HG02623 (cell line): ENCODE measurements around the gene TK2.

ENCODE experiments used
- ATAC-seq: cut with Tn5 transposase; IDR thresholded peaks from one replicate; pipeline ENCODE4 v1.9.1; 2021; ENCODE audit warnings: moderate library complexity; ENCODE audit not compliant: unreplicated experiment

Gene TK2

DNA sequence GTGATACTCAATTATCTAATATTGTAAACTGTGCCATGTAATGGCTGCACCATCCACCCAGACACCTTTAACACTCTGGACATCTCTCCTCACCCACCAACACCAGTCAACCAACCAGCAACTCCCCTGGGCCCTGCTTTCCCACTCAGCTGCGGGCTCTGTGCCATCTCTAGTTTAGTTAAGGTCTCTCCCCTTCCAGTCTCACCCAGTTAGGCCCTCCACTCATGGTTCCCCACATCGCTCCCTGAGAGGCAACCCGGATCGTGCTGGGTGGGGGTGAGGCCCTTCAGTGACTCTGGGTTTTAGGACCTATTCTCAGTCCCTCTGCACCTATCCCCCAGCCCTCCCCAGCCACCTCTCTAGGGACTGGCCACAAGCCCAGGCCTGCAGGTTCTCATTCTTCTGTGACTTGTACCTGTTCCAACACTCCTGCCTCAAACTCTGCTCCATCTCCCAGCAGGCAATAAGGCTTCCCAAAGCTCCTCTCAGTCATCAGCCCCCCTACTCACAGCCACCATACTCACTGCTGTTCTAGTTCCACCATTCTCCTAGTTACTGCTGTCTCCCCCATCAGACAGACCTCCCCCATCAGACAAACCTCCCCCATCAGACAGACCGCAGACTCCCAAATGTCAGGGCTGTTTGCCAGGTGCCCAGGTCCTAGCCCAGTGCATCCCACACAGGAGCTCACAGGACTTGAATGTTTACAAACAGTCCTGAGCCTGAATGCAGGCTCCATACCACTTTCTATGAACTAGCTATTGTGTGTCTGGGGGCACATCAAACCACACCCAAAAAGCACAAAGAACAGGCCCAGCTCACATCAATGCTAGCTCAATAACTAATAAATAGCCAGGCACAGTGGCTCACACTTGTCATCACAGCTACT, 2.6 kb downstream of the TK2 start:
- no peak for ATAC-seq

DNA sequence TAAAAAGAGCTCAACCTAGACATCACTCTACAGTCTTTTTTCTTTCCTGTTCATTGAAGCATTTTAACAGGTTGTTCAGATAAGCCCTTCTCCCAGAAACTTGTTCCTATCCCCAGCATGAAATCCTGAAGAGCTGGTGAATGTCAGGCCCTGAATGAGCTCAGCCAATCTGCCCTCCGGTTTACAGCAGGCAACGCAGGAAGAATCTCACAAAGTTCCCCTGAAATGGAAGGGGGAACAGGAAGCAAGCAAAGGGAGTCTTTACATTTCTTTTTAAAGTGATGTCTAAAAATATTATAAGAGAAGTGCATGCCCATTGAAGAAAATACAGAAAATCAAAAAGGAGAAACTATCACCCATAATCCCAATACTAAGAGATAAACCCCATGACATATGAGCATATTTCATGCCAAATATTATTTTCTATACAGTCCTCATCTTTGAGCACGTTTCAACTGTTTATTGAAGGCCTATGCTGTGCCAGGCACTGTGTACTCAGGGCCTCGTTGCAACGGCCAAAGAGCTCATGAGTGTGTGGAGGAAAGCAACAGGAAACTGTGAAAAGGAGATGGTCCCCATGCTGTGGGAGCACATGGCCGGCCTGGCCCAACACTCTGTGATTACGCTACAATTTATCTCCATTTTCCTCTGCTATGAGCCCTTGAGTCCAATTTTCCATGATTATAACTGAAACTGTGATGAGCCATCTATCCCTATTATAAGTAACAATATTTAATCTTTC, 5.7 kb downstream of the TK2 start:
- ATAC-seq = no peak

DNA sequence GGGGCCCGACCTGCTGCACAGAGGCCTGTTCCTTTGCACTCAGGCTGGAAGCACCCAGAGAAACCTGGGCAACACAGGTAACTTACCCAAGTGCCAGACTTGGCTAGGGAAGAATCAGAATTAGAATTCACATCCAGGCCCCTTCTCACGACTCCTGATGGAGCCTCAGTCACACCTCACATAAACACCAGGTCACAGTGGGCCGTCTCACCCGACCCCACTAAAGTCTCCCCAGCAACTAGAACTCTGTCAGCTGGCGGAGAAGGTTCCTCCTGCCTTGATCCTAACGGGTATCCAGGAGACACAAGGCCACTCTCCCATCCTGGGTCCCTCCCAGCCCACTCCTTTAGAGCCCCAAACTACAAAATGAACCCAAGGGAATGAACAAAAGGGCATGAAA, 6.4 kb downstream of the TK2 start:
- ATAC-seq = no peak

DNA sequence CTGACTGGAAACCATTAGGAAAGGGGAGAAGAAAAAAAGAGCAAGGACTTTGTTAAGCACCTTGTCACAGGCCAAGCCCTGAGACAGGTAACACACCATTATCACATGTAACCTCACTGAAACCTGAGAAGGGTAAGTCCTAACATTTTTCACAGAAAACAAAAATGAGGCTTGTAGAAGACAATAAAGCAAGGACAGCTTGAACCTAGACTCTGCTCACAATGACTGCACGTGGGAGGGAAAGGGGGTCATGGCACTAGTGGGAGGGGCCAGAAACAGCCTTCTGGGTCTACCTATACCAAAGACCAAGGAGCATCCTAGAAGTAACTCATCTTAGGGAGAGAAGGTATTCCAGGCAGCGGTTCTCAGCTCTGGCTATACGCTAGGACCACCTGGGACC, 7.5 kb downstream of the TK2 start:
- ATAC-seq = no peak

DNA sequence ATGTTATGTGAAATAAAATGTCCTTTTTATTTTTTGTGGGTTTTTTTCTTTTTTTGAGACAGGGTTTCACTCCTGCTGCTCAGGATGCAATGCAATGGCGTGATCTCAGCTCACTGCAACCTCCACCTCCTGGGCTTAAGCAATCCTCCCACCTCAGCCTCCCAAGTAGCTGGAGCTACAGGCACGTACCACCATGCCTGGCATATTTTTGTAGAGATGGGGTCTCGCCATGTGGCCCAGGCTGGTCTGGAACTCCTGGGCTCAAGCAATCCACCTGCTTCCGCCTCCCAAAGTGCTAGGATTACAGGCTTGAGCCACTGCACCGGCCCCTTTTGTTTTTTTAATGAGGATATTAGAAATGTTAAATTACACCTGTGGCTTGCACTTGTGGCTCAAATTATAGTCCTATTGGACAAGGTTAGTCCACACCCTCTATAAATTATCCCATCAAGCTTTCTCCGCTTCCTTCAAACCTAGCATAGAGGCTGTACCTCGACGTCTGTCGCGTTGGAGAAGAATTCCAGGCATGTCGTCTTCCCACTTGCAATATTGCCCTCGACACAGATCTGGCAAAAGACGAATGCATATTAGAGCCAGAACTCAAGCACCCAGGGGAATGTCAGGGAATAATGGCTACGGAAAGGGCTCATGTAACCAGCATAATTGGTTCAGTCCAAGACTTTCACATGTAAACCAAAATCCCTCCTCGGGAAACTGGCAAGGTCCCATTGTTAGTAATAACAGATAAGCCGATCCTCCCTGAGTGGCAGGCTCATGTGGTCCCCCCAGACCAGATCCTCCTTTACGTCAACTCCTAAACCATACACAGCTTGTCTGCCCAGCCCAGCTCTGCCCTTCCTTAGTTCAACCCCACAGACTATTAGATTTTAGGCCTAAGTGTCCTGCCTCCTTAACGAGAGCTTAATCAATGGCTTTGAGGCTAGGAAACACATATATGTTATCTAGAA, 8.2 kb downstream of the TK2 start:
- no peak for ATAC-seq

DNA sequence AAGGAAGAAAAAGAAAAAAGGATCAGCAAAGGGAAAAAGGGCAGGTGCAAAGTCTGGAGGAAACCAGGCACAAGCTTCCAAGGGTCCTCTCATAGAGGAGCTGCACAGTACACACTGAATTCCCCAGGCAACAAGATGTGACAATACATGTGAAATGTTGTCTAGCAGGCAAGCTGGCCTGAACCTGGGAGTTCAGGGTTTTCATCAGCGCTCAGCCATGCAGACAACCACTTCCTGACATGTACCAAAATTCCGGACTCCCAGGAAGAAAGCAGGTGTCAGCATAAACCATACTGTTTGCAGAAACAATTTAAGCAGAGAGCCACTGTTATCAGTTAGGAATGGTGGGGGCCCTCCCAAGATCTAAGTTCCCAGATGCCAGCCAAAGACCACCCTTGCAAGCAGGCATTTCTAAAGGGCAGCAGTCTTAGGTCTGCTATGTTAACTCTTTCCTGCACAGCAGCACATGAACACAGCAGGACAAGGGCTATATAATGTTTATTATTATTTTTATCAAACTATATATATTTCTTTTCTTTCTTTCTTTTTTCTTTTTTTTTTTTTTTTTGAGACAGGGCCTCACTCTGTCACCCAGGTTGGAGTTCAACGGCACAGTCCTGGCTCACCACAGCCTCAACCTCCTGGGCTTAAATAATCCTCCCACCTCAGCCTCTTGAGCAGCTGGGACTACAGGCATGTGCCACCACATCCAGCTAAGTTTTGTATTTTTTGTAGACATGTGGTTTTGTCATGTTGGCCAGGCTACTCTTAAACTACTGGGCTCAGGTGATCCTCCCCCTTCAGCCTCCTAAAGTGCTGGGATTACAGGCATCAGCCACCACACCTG, 10.1 kb downstream of the TK2 start:
- peak; percentile 79 for ATAC-seq

DNA sequence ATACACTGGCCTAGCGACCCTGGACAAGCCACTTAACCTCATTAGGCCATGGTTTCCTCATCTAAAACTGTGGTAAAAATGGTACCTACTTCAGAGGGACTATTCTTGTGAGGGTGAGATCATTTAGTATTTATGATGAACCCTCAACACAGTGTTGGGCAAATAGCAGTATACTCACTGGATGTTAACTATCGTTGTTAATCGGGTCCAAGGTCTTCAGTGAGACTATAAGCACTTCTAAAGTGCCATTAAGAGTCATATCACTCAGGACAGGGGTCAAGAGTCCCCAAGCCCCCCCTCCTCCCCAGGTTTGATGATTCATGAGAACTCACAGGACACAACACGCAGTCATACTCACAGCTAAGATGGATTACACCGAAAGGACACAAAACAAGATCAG, 11.0 kb downstream of the TK2 start:
- no peak for ATAC-seq

DNA sequence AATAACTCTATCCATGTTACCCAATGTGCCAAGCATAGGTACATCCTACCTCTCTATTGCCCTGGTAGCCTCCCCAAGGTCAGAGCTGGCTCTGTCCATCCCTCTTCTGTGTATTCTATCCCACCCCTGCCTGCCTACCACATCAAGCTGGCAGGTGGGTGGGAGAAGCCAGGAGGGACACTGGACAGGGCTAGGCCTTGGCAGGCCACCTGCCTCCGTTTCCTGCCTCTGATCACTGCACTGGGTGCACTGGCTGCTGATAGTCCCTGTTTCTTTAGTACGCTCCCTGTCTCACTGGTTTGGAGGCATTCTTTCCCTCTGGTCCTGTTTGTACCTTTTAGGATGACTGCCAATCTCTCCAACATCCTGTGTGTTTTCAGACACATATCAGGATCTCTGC, 12.7 kb downstream of the TK2 start:
- ATAC-seq = no peak

DNA sequence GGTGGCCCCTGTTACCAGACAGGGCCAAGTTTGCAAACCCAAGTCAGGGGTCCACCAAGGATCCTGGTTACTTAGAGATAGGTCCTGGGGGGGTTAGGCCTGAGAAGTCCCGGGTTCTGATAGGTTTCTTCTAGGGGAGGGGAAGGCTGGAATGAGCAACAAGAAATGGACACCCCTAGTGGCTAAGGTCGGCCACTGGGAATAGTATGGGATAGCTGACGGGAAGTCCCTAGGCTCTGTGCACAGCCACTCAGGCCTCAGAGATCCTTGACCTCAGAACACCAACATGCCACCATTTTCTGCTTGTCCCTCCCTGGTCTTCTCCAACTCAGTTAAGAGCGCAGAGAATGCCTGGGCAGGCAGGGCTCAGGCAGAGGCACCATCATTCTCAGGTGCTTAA, 13.4 kb downstream of the TK2 start:
- no peak for ATAC-seq

DNA sequence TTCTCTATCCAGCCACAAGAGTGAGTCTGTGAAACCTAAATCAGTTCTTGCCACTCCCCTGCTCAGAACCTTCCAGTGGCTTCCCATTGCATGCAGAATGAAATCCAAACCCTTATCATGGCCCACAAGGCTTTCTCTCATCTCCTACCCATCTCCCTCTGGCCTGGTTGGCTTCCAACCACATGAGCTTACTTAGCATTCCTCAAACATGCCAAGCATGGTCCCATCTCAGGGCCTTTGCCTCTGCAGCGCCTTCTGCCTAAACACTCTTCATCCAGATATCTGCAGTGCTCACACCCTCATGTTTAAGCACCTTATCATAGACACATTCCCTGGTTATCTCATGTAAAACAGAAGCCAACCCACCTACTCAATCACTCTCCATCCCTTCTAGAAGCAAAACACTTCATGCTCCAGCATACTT, 15.5 kb downstream of the TK2 start:
- ATAC-seq = no peak

DNA sequence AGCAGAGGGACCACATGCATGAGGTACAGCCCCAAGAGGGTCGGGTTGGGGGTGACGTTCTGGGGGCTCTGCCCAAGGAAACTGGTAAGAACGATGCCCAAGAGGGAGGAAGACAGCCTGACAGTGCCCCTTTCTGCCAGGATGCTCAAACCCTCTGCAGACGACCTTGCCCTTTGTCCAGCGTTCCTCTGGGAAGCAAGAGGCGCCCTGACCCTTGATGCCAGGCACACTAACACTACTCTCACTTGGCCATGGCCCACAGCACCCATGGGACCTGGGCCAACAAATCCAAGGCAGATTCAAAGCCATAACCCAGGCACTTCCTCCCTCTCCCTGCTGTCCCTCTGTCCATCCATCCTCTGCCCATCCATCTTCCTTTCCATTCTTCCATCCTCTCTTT, 20.4 kb downstream of the TK2 start:
- no peak for ATAC-seq

DNA sequence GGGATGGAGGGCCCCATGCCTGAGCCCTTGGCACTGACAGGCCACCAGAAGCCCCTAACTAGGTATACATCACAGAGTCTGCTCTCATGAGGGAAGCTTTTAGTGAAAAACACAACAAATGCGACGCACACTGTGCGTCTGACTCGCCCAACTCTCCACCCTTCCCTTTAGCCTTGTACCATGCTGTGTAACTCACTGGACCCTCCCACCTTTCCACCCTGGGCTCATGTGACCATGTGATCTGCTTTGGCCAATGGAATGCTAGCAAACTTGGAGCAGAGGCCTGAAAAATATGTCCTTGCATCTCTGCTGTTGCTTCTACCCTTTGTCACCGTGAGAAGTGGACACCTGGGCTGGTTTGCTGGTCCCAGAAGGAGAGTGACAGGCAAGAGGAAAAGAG, 21.6 kb downstream of the TK2 start:
- no peak for ATAC-seq

DNA sequence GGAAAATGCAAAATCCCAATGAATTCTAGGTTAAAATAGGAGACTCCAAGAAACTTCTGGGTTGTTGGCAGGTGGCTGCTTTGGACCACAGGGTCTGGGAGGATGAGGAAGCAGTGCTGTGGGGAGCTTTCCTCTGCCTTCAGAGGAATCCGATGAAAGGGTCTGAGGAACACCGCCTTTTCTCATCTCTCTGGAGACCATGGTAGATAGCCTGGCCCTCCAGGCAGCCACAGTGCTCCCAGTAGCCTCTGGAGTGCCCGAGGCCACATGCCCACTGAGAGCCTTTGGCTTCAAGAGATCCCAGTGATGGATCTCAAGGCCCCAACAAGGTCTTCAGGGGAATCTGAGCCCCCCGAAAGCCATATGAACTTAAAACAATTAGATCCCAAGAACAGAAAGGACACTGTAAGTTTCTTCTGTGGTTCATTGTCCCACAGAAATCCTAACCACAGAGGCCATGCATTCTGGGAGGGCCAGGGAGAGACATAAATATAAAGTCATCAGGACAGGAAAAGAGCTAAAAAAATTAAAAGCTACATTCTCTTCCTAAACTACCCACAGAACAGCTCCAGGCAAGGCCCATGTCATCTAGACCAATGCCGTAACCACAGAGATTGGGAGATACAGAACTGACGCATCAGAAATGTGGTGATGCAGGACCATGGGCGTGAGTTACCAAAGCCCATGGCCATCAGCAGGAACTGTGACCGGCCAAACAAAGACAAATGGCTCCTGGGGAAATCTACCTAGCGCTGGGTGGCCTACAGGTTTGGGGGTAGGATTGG, 24.3 kb downstream of the TK2 start:
- ATAC-seq = no peak

DNA sequence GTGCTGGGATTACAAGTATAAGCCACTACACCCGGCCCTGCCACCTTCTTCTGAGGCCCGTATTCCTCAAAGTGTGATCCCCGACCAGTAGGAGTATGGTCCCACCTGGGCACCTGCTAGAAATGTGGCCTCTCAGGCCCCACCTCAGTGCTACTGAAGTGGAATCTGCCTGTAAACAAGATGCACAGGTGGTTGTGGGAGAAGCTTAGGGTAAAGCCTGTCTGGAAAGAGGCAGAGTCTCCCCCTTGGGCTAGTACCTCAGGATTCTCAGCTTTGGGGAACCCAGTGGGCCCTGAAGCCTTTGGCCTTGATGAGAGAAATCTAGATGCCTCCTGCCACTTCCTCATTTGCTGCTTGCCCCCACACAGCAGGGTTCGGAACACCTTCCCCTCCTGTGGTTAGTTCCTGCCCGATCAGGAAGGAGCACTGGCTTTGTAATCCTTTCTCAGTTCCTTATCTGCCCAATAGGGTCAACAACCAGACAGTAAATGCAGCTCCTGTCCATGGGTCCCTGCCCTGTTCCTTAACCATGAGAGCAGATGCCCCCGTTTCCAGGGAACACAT, 25.2 kb downstream of the TK2 start:
- ATAC-seq = peak; percentile 48

DNA sequence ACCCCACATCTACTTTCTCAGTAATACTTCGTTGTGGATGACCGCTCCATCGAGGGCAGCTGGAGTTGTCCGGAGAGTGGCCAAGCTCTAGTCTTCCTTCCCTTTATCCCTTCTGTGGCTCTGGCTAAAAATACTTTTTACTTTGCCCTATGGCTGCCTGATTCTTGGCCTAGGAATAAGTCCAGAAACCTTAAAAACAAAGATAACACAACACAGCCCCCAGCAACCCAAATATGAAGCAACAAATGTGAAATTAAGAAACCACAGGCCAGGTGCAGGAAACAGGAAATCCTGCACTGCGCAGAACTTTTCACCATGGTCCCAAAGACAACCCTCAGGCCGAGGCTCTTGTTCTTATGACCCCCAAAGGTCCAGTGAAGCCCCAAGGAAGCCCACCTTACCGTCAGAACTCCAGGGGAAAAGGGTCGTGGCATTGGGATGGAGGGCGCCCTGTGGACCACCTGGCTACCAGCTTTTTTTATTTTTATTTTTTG, 26.0 kb downstream of the TK2 start:
- peak; percentile 41 for ATAC-seq

DNA sequence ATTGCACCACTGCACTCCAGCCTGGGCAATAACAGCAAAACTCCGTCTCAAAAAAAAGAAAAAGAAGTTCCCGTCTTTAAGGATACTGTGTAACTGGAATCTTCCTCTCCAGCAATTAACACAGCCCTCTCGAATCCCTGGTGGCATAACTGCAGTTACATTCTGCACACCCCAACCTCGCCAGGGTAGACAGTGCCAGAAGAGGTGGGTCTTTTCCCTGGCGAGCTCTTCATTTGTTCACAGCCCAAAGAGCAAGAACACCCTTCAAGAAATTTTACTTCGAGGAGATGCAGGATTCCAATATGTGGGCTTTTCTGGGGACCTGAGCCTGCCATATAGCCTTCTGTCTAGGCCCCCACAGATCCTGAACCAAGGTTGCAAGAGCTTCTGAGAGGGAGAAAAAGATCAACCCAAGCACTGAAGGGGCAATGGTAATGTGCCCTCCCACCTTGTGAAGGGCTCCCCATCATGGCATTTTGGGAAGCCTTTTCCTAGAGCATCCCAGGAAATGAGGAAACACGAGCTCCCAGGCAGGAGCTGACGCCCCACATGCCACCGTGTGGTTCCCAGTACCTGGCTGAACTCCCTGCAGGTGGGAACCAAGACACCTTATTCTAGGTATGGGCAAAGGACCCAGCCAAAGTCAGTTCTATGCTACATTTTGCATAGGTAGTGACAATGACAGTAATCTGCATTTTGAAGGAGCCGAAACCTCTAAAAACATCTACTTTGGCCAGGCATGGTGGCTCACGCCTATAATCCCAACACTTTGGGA, 26.9 kb downstream of the TK2 start:
- no peak for ATAC-seq

DNA sequence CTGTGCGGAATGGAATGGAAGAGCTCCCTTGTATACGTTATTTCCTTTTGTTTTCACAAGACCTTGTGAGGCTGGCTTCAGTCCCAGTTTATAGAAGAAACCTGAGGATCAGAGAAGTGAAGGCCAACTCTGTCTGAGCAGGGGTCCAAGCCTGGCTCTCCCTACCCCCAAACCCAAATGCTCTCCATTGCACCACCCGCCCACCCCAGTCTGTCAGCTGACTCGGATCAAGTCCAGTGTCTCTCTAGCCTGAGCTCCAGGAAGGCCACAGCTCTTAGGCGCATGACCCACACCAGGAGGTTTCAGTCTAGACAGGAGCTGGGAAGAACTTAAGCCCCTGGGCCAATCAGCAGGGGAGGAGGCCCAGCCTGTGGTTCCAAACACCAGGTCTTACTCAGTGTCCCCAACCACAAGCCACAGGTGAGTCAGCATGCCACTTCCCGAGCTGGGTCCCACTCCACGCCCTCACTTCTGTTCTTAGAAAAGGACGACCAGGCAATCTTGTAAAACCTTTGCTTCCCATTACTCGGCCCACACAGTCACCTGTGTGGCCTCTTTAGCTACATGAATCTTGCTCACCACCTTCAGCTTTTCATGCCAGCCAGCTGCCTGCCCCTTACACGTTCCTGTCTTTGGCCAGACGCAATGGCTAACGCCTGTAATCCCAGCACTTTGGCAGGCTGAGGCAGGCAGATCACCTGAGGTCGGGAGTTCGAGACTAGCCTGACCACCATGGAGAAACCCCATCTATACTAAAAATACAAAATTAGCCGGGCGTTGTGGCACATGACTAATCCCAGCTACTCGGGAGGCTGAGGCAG, 27.8 kb downstream of the TK2 start:
- ATAC-seq = peak; percentile 58
